SH-SY5Y (cell line): ENCODE measurements around the gene MAL.

Source experiments
- GATA2 ChIP-seq: IDR thresholded peaks from 2 replicates; pipeline ENCODE4 v1.6.1; 2011; ENCODE audit warnings: mild to moderate bottlenecking, low read depth, low read length
- GATA3 ChIP-seq: IDR thresholded peaks from 2 replicates; pipeline ENCODE4 v1.6.1; 2011; ENCODE audit warnings: low read depth, mild to moderate bottlenecking, low read length, moderate library complexity

- TF ChIP-seq GATA3: no peak
- no peak for TF ChIP-seq GATA2
Observed at GRCh38 chr2:95004711-95005110, 20.8 kb upstream of the MAL start.
